A549 treated with AZD9567 at 1 μM for 4 hours (cell line): ENCODE results near the gene KRT16. TPM values are rescaled to one million over a fixed set of nuclear protein-coding genes. Genes with fewer than 3 reads are reported as not detected.

Source experiments
- total RNA-seq: library from RNA; stranded (reverse); fragments of 200-300 nt; extraction: Qiagen RNA extraction; gene quantifications from 5 replicates; pipeline ENCODE4 v1.2.3, GENCODE V29; 2022; ENCODE audit not compliant: insufficient read depth

KRT16 gene
- 0.46 to 0.75 TPM (median 0.64 TPM) in 4 of 5 replicates, not detected in the other for total RNA-seq

DNA sequence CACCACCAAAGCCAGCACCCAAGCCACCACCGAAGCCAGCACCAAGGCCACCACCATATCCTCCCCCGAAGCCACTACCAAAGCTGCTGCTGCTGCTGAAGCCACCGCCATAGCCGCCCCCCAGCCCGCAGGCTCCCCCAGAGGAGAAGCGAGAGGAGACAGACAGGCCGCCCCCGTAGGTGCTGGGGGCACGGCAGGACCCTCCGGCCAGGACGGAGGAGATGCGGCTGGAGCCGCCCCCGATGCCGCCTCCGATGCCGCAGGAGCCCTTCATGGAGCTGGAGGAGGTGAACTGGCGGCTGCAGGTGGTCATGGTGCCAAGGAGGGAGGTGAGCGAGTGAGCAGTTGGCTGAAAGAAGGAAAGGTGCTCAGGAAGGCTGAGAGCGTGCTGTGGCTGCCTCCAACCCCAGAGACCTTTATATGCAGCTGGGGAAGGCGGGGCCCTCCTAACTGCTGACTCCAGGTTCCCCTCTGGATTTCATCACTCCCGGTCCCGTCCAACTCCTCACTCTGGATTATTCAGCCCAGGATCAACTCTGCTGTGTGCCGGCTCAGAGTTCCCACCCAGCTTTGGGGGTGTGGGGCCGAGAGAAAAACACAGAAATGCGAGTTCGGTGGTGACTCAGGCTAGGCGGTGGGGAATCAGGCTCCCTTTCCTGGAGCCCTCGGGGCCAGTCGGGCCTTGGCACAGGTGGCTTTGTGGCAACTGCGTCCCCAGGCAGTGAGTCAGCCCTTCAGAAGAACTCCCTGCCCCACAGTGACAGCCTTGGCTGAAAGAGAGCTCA lies at the start of gene KRT16:
Gene KRT16, minus strand, starts transcription at position 392 of the 785 bp plus-strand sequence. Its CDS starts 79 bp downstream, at position 313.

DNA sequence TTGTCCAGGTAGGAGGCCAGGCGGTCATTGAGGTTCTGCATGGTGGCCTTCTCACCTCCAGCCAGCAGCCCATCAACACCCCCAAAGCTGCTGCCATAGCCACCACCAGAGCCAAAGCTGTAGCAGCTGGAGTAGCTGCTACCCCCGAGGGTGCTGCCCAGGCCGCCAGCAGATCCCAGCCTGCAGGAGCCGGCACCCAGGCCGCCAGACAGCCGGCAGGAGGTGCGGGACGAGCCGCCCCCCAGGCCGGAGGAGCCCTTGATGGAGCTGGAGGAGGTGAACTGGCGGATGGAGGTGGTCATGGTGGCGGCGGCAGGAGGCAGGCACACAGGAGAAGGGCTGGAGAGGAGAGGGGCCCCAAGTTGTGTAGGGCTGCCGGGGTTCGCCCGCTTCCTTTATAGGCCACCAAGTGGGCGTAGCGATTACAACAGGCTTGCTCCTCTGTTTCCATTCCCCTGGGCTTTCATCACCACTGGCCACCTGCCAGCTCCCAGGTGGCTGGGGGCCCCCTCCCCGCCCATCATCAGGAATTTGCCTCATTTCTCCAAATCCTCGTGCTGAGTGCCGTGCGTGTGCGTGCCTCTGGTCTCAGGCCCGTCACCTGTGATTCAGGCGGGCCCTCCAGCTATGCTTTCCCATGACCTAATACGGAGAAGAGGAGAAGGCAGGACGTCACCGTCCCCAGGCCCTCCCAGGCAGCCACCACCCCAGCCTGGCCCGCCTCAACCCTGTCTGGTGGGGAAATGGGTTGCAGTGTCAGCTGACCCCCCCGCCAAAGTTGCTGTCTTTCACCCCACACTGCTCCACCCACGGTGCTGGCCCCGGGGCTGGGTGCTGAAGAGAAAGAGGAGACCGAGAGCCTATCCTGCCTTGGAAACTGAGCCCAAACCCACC lies 11.9 kb upstream of the KRT16 start, which contains the start of gene KRT17:
Gene KRT17, minus strand, starts transcription at position 368 of the 894 bp plus-strand sequence. Its CDS starts 66 bp downstream, at position 302.

DNA sequence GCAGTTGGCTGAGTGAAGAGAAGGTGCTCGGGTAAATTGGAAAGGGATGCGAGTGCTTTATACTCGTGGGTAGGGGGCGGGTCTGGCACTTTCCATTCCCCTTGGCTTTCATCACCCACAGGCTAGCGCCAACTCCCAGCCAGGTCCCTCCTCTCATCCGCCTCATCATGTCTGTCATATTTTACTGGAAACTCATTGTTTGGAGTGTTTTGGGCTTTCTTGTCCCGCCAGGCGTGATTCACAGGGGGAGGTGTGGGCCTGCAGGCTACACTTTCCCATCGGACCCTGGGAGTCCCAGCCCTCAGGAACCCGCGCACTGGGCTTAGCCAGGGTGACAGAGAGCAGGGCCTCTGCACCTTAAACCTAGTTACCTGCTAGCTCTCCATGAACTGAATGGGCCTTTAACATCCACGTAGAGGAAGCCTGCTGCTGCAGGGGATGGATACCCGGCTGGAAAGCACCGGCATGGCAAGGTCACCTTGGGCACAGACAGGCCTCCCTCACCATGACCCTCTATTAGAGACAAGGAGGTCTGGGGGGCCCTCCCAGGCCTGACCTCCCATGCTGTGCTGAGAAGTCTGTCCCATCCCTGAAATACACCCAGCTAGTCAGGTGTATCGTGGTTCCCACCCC lies 25.6 kb downstream of the KRT16 start, which contains the start of gene KRT14:
Gene KRT14, minus strand, starts transcription at position 33 of the 633 bp plus-strand sequence. CDS start 61 bp downstream, outside the sequence.

GRCh38 chr17:41571561-41572434 lies 40.8 kb downstream of the KRT16 start, which contains the start of gene KRT9:
Gene KRT9 (minus strand): TSS chr17:41572059. CDS start chr17:41571992, 67 bp downstream.

Other genes with a start within 250 kb of the KRT16 start
- gene KRT33B, start 243.0 kb downstream of the KRT16 start, total RNA-seq, result not detected in 5 replicates
- gene KRT34, start 230.5 kb downstream of the KRT16 start, total RNA-seq, result 0.21 to 1.2 TPM (median 0.29 TPM) in 5 replicates
- not detected in 5 replicates for gene KRT31, start 215.2 kb downstream of the KRT16 start, total RNA-seq
- not detected in 5 replicates for gene KRT37, start 188.2 kb downstream of the KRT16 start, total RNA-seq
- gene KRT38, start 171.8 kb downstream of the KRT16 start, total RNA-seq, result not detected in 5 replicates
- not detected in 5 replicates for gene KRT32, start 145.4 kb downstream of the KRT16 start, total RNA-seq
- gene KRT35, start 131.6 kb downstream of the KRT16 start, total RNA-seq, result not detected in 5 replicates
- gene KRT36, start 122.9 kb downstream of the KRT16 start, total RNA-seq, result not detected in 5 replicates
- 0.08 to 0.50 TPM (median 0.30 TPM) in 3 of 5 replicates, not detected in the others for gene KRT13, start 107.2 kb downstream of the KRT16 start, total RNA-seq
- gene KRT15, start 93.9 kb downstream of the KRT16 start, total RNA-seq, result 2.1 to 2.6 TPM (median 2.5 TPM) in 5 replicates
- 38.0 to 52.6 TPM (median 41.8 TPM) in 5 replicates for gene KRT19, start 84.5 kb downstream of the KRT16 start, total RNA-seq
- gene KRT9, start 40.7 kb downstream of the KRT16 start, total RNA-seq, result not detected in 5 replicates
- gene KRT14, start 25.9 kb downstream of the KRT16 start, total RNA-seq, result 0.08 to 0.13 TPM (median 0.10 TPM) in 3 of 5 replicates, not detected in the others
- gene KRT17, start 11.8 kb upstream of the KRT16 start, total RNA-seq, result 0.64 to 0.87 TPM (median 0.80 TPM) in 4 of 5 replicates, not detected in the other
- 1,249 to 1,572 TPM (median 1,406 TPM) in 5 replicates for gene EIF1, start 76.1 kb upstream of the KRT16 start, total RNA-seq
- gene GAST, start 99.6 kb upstream of the KRT16 start, total RNA-seq, result 0.23 TPM in 1 of 5 replicates, not detected in the others
- 1.6 to 10.1 TPM (median 2.0 TPM) in 5 replicates for gene HAP1, start 121.9 kb upstream of the KRT16 start, total RNA-seq
- gene JUP, start 173.9 kb upstream of the KRT16 start, total RNA-seq, result 92.8 to 115 TPM (median 106 TPM) in 5 replicates
- gene P3H4, start 199.2 kb upstream of the KRT16 start, total RNA-seq, result 25.5 to 36.4 TPM (median 34.4 TPM) in 5 replicates
- 91.9 to 106 TPM (median 105 TPM) in 5 replicates for gene FKBP10, start 200.2 kb upstream of the KRT16 start, total RNA-seq
- 97.2 to 149 TPM (median 112 TPM) in 5 replicates for gene NT5C3B, start 223.5 kb upstream of the KRT16 start, total RNA-seq
- gene KLHL10, start 225.1 kb upstream of the KRT16 start, total RNA-seq, result 0.07 to 0.15 TPM in 2 of 5 replicates, not detected in the others